Mesenchymal stem cell (in vitro differentiated cells and primary cell): ENCODE measurements around the gene MYOCD.

Experiments
- DNase-seq: peaks from one replicate; pipeline ENCODE4 v3.0.0-alpha.2; 2013
- H2AFZ ChIP-seq: one replicate; pipeline ENCODE4 v1.6.1; 2013; ENCODE audit warnings: low read depth, mild to moderate bottlenecking, control low read depth, inconsistent platforms, low read length, moderate library complexity
- H2AK5ac ChIP-seq: 2 replicates; pipeline ENCODE4 v1.6.1; 2013; ENCODE audit warnings: low read length, moderate library complexity, mild to moderate bottlenecking, inconsistent platforms; ENCODE audit not compliant: severe bottlenecking
- H2BK120ac ChIP-seq: one replicate; pipeline ENCODE4 v1.6.1; 2013; ENCODE audit warnings: low read depth, mild to moderate bottlenecking, inconsistent platforms, low read length, moderate library complexity
- H2BK12ac ChIP-seq, 2 experiments: one replicate each; pipeline ENCODE4 v1.6.1; 2013; ENCODE audit warnings: inconsistent platforms in 2 of 2, low read length in 2 of 2, mild to moderate bottlenecking in 2 of 2, moderate library complexity in 2 of 2, control low read depth in 1 of 2
- H2BK15ac ChIP-seq: one replicate; pipeline ENCODE4 v1.6.1; 2013; ENCODE audit warnings: mild to moderate bottlenecking, low read depth, inconsistent platforms; ENCODE audit not compliant: poor library complexity, severe bottlenecking
- H2BK5ac ChIP-seq: 2 replicates; pipeline ENCODE4 v1.6.1; 2013; ENCODE audit warnings: low read depth, mild to moderate bottlenecking, low read length, control low read depth, inconsistent platforms; ENCODE audit not compliant: poor library complexity, severe bottlenecking
- H3K14ac ChIP-seq, 2 experiments: one replicate each; pipeline ENCODE4 v1.6.1; 2013; ENCODE audit warnings: inconsistent platforms in 2 of 2, low read length in 2 of 2, control low read depth in 1 of 2, mild to moderate bottlenecking in 1 of 2, moderate library complexity in 1 of 2
- H3K18ac ChIP-seq, 2 experiments: one replicate each; pipeline ENCODE4 v1.6.1; 2013; ENCODE audit warnings: inconsistent platforms in 2 of 2, low read length in 2 of 2, control low read depth in 1 of 2, low read depth in 1 of 2, mild to moderate bottlenecking in 1 of 2
- H3K23ac ChIP-seq, 2 experiments: one replicate each; pipeline ENCODE4 v1.6.1; 2013; ENCODE audit warnings: inconsistent platforms in 2 of 2, low read length in 2 of 2, mild to moderate bottlenecking in 2 of 2, moderate library complexity in 2 of 2, control low read depth in 1 of 2
- H3K27ac ChIP-seq: 2 replicates; pipeline ENCODE4 v1.5.1; 2013; ENCODE audit warnings: mild to moderate bottlenecking, moderate library complexity, low read length, control low read depth, inconsistent platforms; ENCODE audit not compliant: poor library complexity, severe bottlenecking
- H3K27me3 ChIP-seq, 2 experiments: 2 replicates each; pipeline versions ENCODE4 v1.6.1 to v1.7.0; 2013; ENCODE audit warnings: low read length in 2 of 2, mild to moderate bottlenecking in 2 of 2, moderate library complexity in 2 of 2, control low read depth in 1 of 2, inconsistent platforms in 1 of 2; ENCODE audit not compliant: control insufficient read depth in 1 of 2, insufficient read depth in 1 of 2
- H3K36me3 ChIP-seq, 2 experiments: 2 replicates each; pipeline versions ENCODE4 v1.6.1 to v1.7.0; 2013; ENCODE audit warnings: low read length in 2 of 2, control low read depth in 1 of 2, inconsistent platforms in 1 of 2, low read depth in 1 of 2, mild to moderate bottlenecking in 1 of 2; ENCODE audit not compliant: insufficient read depth in 2 of 2, control insufficient read depth in 1 of 2
- H3K4ac ChIP-seq, 2 experiments: one replicate each; pipeline ENCODE4 v1.6.1; 2013; ENCODE audit warnings: inconsistent platforms in 2 of 2, low read length in 2 of 2, mild to moderate bottlenecking in 2 of 2, moderate library complexity in 2 of 2, control low read depth in 1 of 2, low read depth in 1 of 2
- H3K4me1 ChIP-seq: 2 replicates; pipeline ENCODE4 v1.6.1; 2013; ENCODE audit warnings: low read depth, low read length, control low read depth; ENCODE audit not compliant: control insufficient read depth, insufficient read depth
- H3K4me2 ChIP-seq: 2 replicates; pipeline ENCODE4 v1.6.1; 2013; ENCODE audit warnings: low read length, mild to moderate bottlenecking, inconsistent platforms; ENCODE audit not compliant: poor library complexity, severe bottlenecking
- H3K4me3 ChIP-seq, 2 experiments: 2 replicates each; pipeline versions ENCODE4 v1.5.1 to v1.7.0; 2013; ENCODE audit warnings: low read length in 2 of 2, mild to moderate bottlenecking in 2 of 2, control low read depth in 1 of 2, low read depth in 1 of 2; ENCODE audit not compliant: insufficient read depth in 1 of 2
- H3K79me1 ChIP-seq: replicated peaks from 2 replicates; pipeline ENCODE4 v1.6.1; 2013; ENCODE audit warnings: mild to moderate bottlenecking, control low read depth, low read length, inconsistent platforms; ENCODE audit not compliant: poor library complexity, severe bottlenecking
- H3K9ac ChIP-seq: 2 replicates; pipeline ENCODE4 v1.7.0; 2013; ENCODE audit warnings: mild to moderate bottlenecking, low read length, moderate library complexity
- H3K9me3 ChIP-seq: 2 replicates; pipeline ENCODE4 v1.7.0; 2013; ENCODE audit warnings: mild to moderate bottlenecking, low read length; ENCODE audit not compliant: control insufficient read depth
- H4K8ac ChIP-seq: one replicate; pipeline ENCODE4 v1.6.1; 2013; ENCODE audit warnings: inconsistent platforms, mild to moderate bottlenecking, low read length, moderate library complexity
- H4K91ac ChIP-seq: one replicate; pipeline ENCODE4 v1.6.1; 2013; ENCODE audit warnings: mild to moderate bottlenecking, low read length, inconsistent platforms
- WGBS: methylation state at CpG from one replicate; pipeline ENCODE4 v1.1.7; 2013; ENCODE audit warnings: mixed read lengths; 5-methylcytosine and 5-hydroxymethylcytosine counted together

Gene MYOCD

GRCh38 chr17:12619459-12620199, 46.1 kb upstream of the MYOCD start:
- Histone ChIP-seq H3K9ac (no peak overlapping the region), H2BK12ac (peak overlapping the region; percentile 39 to 99), H3K4me3 (peak overlapping the region in 1 of 2 experiments; percentile 39), H4K91ac (peak overlapping the region; percentile 80), H3K9me3 (no peaks in the 10 kb centered on the region), H3K4me1 (peaks cover 4% of the 10 kb centered on the region), H2BK15ac (no peak overlapping the region), H3K23ac (no peak overlapping the region), H3K27ac (peak overlapping the region; percentile 84), H3K27me3 (no peaks in the 10 kb centered on the region), H3K36me3 (no peaks in the 10 kb centered on the region), H3K79me1 (no peaks in the 10 kb centered on the region), H3K4ac (peak overlapping the region; percentile 75 to 86), H3K4me2 (peak overlapping the region; percentile 10), H2AK5ac (peak overlapping the region; percentile 3), H3K18ac (peak overlapping the region; percentile 62 to 78), H2AFZ (peak overlapping the region; percentile 85), H4K8ac (peak overlapping the region; percentile 94), H3K14ac (no peak overlapping the region), H2BK120ac (peak overlapping the region; percentile 39), H2BK5ac (peak overlapping the region; percentile 79)
- peak; percentile 51 for DNase-seq
- 55% methylated on average over 7 of the region's 7 CpGs for WGBS

- H3K18ac ChIP-seq, result no peak overlapping the region
- H2BK120ac ChIP-seq, result no peak overlapping the region
- WGBS, result 4% methylated on average over 3 of the region's 5 CpGs
- no peaks in the 10 kb centered on the region for H3K27me3 ChIP-seq
- peaks cover 4% of the 10 kb centered on the region for H3K4me1 ChIP-seq
- H3K9ac ChIP-seq, result no peak overlapping the region
- no peak overlapping the region for H3K23ac ChIP-seq
- H2AK5ac ChIP-seq, result no peak overlapping the region
- H2BK5ac ChIP-seq, result no peak overlapping the region
- H4K91ac ChIP-seq, result no peak overlapping the region
- H3K4me3 ChIP-seq, result no peak overlapping the region
- H2BK12ac ChIP-seq, result no peak overlapping the region
- H3K4me2 ChIP-seq, result peak overlapping the region; percentile 44
- DNase-seq, result peak; percentile 89
- no peak overlapping the region for H3K4ac ChIP-seq
- no peak overlapping the region for H2AFZ ChIP-seq
- no peaks in the 10 kb centered on the region for H3K36me3 ChIP-seq
- no peaks in the 10 kb centered on the region for H3K9me3 ChIP-seq
- no peaks in the 10 kb centered on the region for H3K79me1 ChIP-seq
- no peak overlapping the region for H2BK15ac ChIP-seq
- peak overlapping the region; percentile 84 for H3K27ac ChIP-seq
- H3K14ac ChIP-seq, result no peak overlapping the region
- H4K8ac ChIP-seq, result no peak overlapping the region
Measured at GRCh38 chr17:12620200-12620720, 45.4 kb upstream of the MYOCD start.

- H3K4ac ChIP-seq, result no peak overlapping the region
Measured at GRCh38 chr17:12622726-12623125, 43.0 kb upstream of the MYOCD start.

GRCh38 chr17:12623220-12623848, 42.4 kb upstream of the MYOCD start:
- Histone ChIP-seq H3K4me1 (peaks cover 6% of the 10 kb centered on the region), H3K4ac (peak overlapping the region; percentile 3 to 63), H3K4me2 (no peak overlapping the region), H4K91ac (no peak overlapping the region), H3K4me3 (peak overlapping the region in 1 of 2 experiments; percentile 6), H3K18ac (peak overlapping the region; percentile 16 to 54), H2AK5ac (no peak overlapping the region), H4K8ac (peak overlapping the region; percentile 3), H3K27ac (no peak overlapping the region), H2BK5ac (no peak overlapping the region), H2BK15ac (no peak overlapping the region), H3K9me3 (no peaks in the 10 kb centered on the region), H3K9ac (no peak overlapping the region), H3K23ac (no peak overlapping the region), H2AFZ (no peak overlapping the region), H2BK120ac (no peak overlapping the region), H3K79me1 (no peaks in the 10 kb centered on the region), H3K14ac (peak overlapping the region in 1 of 2 experiments; percentile 55), H2BK12ac (peak overlapping the region; percentile 29 to 46), H3K27me3 (no peaks in the 10 kb centered on the region), H3K36me3 (no peaks in the 10 kb centered on the region)
- WGBS, result 95% methylated on average over 16 of the region's 16 CpGs
- DNase-seq, result no peak

More at GRCh38 chr17:12622726-12623125, 43.0 kb upstream of the MYOCD start:
- H4K8ac ChIP-seq, result peak overlapping the region; percentile 23
- no peak overlapping the region for H2BK5ac ChIP-seq
- no peaks in the 10 kb centered on the region for H3K9me3 ChIP-seq
- H3K79me1 ChIP-seq, result no peaks in the 10 kb centered on the region
- H3K23ac ChIP-seq, result no peak overlapping the region
- WGBS, result 63% methylated on average over 8 of the region's 11 CpGs
- peak overlapping the region; percentile 42 for H2AK5ac ChIP-seq
- no peak overlapping the region for H2BK15ac ChIP-seq
- no peaks in the 10 kb centered on the region for H3K36me3 ChIP-seq
- H2AFZ ChIP-seq, result no peak overlapping the region
- no peak overlapping the region for H3K18ac ChIP-seq
- peak overlapping the region; percentile 3 for H3K9ac ChIP-seq
- H2BK12ac ChIP-seq, result peak overlapping the region in 1 of 2 experiments; percentile 15
- no peak overlapping the region for H3K14ac ChIP-seq
- no peak overlapping the region for H4K91ac ChIP-seq
- peak overlapping the region; percentile 61 for H2BK120ac ChIP-seq
- peaks cover 6% of the 10 kb centered on the region for H3K4me1 ChIP-seq
- H3K4me3 ChIP-seq, result peak overlapping the region in 1 of 2 experiments; percentile 6
- H3K4me2 ChIP-seq, result no peak overlapping the region
- DNase-seq, result peak; percentile 50
- no peak overlapping the region for H3K27ac ChIP-seq
- no peaks in the 10 kb centered on the region for H3K27me3 ChIP-seq
